GDM1 (cell line): ENCODE results near the gene KIR3DL3.
"Not testable (repeated sequence)": the region's sequence is repeated elsewhere in the genome, so short reads cannot be mapped to it uniquely, and the experiment has no call there.

Experiments
- DNase-seq: peaks from one replicate; lab custom pipeline; 2025; lab: John Stamatoyannopoulos, UW

The KIR3DL3 gene

GRCh38 chr19:54731191-54731590 is 6.9 kb downstream of the KIR3DL3 start:
- DNase-seq, result no peak

DNA sequence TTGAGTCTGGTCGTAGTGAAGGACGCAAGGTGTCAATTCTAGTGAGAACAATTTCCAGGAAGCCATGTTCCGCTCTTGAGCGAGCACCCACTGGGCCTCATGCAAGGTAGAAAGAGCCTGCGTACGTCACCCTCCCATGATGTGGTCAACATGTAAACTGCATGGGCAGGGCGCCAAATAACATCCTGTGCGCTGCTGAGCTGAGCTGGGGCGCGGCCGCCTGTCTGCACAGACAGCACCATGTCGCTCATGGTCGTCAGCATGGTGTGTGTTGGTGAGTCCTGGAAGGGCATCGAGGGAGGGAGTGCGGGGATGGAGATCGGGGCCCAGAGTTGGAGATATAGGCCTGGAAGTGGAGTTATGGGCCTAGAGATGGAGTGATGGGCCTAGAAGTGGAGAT is 14.1 kb downstream of the KIR3DL3 start, which contains the start of gene KIR2DL3:
Gene KIR2DL3 (plus strand): TSS at position 208 of the 400 bp plus-strand sequence. CDS start 33 bp downstream, at position 241.
- DNase-seq, result not testable (repeated sequence)

GRCh38 chr19:54738715-54739114 is 14.5 kb downstream of the KIR3DL3 start:
- DNase-seq, result no peak

GRCh38 chr19:54739587-54740497 is 15.6 kb downstream of the KIR3DL3 start:
- no peak for DNase-seq

- DNase-seq, result not testable (repeated sequence)
Observed at GRCh38 chr19:54741950-54742349, 17.7 kb downstream of the KIR3DL3 start.

DNA sequence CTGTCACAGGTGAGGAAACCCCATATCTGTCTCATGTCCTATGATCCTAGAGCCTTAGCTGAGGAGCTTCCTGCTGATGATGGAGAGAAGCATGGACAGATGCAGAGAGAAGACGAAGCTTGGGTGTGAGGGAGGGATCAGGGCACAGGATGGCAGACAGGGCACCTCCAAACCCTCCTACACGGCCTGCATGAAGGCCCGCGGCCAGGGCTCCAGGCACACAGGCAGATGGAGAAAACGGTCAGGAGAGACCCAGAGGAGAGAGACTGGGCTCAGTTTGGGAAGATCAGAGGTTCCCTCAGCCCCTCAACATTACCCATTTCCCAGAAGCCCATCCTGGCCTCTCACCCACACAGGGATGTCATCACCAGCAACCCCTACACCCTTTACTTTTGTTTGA is 19.8 kb downstream of the KIR3DL3 start:
- DNase-seq, result not testable (repeated sequence)

DNA sequence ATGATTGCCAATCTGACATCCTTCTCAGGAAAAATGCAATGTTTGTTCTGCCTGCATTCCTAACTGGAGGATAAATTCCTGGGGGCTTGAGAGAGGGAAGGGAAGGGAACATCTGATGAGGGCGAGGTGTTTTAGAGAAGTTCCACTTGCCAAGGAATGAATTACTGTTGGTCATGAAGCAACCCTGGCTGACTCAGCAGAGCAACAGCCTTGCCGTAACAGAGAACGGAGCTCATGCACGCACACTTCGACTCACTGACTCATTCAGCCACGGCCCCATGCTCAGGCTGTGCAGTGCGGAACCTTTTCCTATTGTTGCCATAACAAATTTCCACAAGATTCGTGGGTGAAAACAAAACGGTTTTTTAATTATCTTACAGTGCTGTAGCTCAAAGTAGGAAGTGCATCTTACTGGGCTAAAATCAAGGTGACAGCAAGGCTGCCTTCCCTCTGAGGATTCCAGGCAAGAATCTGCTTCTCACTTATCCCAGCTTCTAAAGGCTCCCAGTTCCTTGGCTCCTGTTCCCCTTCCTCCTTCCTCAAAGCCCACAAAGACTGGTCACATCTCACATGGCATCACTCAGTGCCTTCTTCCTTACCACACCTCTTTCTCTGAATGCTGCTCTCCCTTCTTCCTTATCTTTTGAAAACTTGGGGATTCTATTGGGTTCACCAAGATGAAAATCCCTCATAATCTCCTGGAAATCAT is 23.5 kb downstream of the KIR3DL3 start:
- peak; percentile 34 for DNase-seq

DNA sequence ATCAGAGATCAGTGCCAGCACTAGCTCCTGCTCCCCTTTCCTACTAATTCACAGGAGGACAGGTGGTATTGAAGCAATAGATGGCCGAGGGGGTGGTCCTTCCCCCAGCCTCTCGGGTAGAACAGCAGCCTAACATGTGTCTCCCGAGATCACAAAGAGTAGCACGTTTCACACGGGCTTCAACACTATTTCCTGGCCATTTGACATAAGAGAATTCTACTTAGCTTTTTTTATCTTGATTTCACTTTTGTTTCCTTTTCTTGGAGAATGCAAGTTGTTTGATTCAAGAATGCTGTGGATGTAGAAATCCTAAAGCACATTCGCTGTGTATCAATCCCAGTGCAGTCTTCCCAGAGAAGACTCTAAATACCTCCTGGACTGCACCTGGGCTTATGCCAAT is 26.0 kb downstream of the KIR3DL3 start:
- DNase-seq, result not testable (repeated sequence)

DNA sequence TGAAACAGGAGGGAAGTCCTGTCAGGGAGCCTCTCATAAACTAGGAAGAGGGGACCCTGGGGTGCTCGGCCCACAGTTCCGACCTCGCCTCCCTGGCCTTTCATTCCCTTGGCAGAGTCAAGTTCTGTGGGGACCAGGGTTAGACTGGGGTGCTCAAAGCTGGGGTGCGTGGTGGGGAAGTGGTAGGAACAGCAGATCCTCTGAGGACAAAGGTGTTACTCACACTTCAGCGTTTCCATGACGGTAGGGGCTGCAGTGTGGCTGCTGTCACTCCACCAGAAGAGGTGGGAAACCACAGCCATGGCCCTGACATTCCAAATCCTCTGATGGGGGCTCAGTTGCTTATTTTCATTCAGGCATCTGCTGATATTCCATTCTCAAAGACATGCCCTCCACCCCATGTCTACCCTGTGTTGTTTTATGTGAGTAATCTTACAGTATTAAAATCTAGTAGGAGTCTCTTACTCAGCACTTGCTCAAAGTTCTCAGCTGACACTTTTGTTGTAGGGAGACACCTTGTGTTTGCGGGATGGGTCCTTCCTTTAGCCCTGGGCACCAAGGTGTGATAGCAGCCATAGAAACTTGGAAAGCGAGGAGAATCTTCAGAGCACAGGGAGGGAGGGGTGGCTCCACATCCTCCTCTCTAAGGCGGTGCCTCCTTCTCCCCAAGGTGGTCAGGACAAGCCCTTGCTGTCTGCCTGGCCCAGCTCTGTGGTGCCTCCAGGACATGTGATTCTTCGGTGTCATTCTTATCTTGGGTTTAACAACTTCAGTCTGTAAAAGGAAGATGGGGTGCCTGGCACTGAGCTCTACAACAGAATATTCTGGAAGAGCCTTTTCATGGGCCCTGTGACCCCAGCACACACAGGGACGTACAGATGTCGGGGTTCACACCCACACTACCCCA is 32.2 kb downstream of the KIR3DL3 start:
- not testable (repeated sequence) for DNase-seq

GRCh38 chr19:54758577-54758976 is 34.3 kb downstream of the KIR3DL3 start:
- DNase-seq, result not testable (repeated sequence)

DNA sequence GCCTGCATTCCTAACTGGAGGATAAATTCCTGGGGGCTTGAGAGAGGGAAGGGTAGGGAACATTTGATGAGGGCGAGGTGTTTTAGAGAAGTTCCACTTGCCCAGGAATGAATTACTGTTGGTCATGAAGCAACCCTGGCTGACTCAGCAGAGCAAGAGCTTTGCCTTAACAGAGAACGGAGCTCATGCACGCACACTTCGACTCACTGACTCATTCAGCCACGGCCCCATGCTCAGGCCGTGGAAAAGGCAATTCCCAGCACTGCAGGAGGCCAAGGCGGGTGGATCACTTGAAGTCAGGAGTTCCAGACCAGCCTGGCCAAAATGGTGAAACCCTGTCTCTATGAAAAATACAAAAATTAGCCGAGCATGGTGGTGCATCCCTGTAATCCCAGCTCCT is 40.0 kb downstream of the KIR3DL3 start:
- not testable (repeated sequence) for DNase-seq

GRCh38 chr19:54766464-54766863 is 42.2 kb downstream of the KIR3DL3 start:
- not testable (repeated sequence) for DNase-seq

- DNase-seq, result not testable (repeated sequence)
Observed at GRCh38 chr19:54769646-54770045, 45.4 kb downstream of the KIR3DL3 start, which contains the start of gene KIR2DL1. KIR2DL1 (plus strand) TSS chr19:54769793; CDS start chr19:54769851, 58 bp downstream.

DNA sequence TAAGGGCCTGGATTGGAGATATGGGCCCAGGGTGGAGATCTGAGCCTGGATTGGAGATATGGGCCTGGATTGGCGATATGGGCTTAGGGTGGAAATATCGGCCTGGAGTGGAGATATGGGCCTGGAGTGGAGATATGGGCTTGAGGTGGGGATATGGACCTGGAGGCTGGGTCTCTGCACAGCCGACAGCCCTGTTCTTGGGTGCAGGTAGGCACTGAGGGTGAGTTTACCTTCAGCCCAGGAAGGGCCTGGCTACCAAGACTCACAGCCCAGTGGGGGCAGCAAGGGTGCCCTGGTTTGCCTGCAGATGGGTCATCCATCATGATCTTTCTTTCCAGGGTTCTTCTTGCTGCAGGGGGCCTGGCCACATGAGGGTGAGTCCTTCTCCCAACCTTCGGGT is 46.3 kb downstream of the KIR3DL3 start:
- DNase-seq, result not testable (repeated sequence)

DNA sequence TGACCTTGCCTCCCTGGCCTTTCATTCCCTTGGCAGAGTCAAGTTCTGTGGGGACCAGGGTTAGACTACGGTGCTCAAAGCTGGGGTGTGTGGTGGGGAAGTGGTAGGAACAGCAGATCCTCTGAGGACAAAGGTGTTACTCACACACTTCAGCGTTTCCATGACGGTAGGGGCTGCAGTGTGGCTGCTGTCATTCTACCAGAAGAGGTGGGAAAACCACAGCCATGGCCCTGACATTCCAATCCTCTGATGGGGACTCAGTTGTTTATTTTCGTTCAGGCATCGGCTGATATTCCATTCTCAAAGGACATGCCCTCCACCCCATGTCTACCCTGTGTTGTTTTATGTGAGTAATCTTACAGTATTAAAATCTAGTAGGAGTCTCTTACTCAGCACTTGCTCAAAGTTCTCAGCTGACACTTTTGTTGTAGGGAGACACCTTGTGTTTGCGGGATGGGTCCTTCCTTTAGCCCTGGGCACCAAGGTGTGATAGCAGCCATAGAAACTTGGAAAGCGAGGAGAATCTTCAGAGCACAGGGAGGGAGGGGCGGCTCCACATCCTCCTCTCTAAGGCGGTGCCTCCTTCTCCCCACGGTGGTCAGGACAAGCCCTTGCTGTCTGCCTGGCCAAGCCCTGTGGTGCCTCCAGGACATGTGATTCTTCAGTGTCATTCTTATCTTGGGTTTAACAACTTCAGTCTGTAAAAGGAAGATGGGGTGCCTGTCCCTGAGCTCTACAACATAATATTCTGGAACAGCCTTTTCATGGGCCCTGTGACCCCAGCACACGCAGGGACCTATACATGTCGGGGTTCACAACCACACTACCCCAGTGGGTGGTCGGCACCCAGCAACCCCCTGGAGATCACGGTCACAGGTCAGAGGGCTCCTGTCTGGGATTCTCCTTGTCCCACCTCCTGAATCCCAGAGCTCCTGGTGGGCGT is 47.0 kb downstream of the KIR3DL3 start:
- DNase-seq, result not testable (repeated sequence)

GRCh38 chr19:54772666-54773065 is 48.4 kb downstream of the KIR3DL3 start:
- not testable (repeated sequence) for DNase-seq

GRCh38 chr19:54775095-54775815 is 51.0 kb downstream of the KIR3DL3 start:
- DNase-seq, result not testable (repeated sequence)

- DNase-seq, result not testable (repeated sequence)
Observed at GRCh38 chr19:54775830-54776229, 51.6 kb downstream of the KIR3DL3 start.

GRCh38 chr19:54777851-54778250 is 53.6 kb downstream of the KIR3DL3 start:
- DNase-seq, result not testable (repeated sequence)

- DNase-seq, result not testable (repeated sequence)
Observed at GRCh38 chr19:54778896-54779295, 54.7 kb downstream of the KIR3DL3 start.
